GM12878 (cell line): Measurements from ENCODE around the gene CCSER1.

Experiments used
- BCL11A ChIP-seq: IDR thresholded peaks from 2 replicates; pipeline ENCODE4 v1.6.1; 2011; ENCODE audit warnings: low read depth, low read length
- BHLHE40 ChIP-seq, 2 experiments: fragments of 450-650 bp in 1 of 2; IDR thresholded peaks; 2 replicates each; pipeline ENCODE4 v1.6.1; 2011 to 2017; ENCODE audit warnings: low read depth in 2 of 2, borderline replicate concordance in 1 of 2, improper control_type of control experiment in 1 of 2, low read length in 1 of 2, mild to moderate bottlenecking in 1 of 2
- CBX3 ChIP-seq: fragments of 200-600 bp; sonication (generic); IDR thresholded peaks from 2 replicates; pipeline ENCODE4 v1.6.1; 2016; ENCODE audit warnings: low read depth, borderline replicate concordance
- CBX5 ChIP-seq: sonication (generic); IDR thresholded peaks from 2 replicates; pipeline ENCODE4 v1.6.1; 2016; ENCODE audit warnings: low read depth, moderate library complexity, mild to moderate bottlenecking, inconsistent platforms
- CEBPB ChIP-seq, 2 experiments: fragments of 150-350 bp in 1 of 2; IDR thresholded peaks; 2 replicates each; pipeline ENCODE4 v1.6.1; 2012 to 2014; ENCODE audit warnings: low read depth in 2 of 2, low read length in 2 of 2, borderline replicate concordance in 1 of 2, inconsistent platforms in 1 of 2
- EZH2 ChIP-seq: IDR thresholded peaks from 2 replicates; pipeline ENCODE4 v1.6.1; 2012; ENCODE audit warnings: low read depth, mild to moderate bottlenecking, control low read depth, inconsistent platforms, low read length, borderline replicate concordance; ENCODE audit not compliant: control insufficient read depth
- JUND ChIP-seq: IDR thresholded peaks from 2 replicates; pipeline ENCODE4 v1.6.1; 2012; ENCODE audit warnings: low read depth, mild to moderate bottlenecking, low read length, improper control_type of control experiment, moderate library complexity
- POLR2A ChIP-seq: IDR thresholded peaks from 2 replicates; pipeline ENCODE4 v1.6.1; 2011; ENCODE audit warnings: low read depth, mild to moderate bottlenecking, low read length
- POLR2AphosphoS5 ChIP-seq: IDR thresholded peaks from 2 replicates; pipeline ENCODE4 v1.6.1; 2011; ENCODE audit warnings: mild to moderate bottlenecking, low read length, inconsistent platforms
- POU2F2 ChIP-seq: IDR thresholded peaks from 3 replicates; pipeline ENCODE4 v1.6.1; 2011; ENCODE audit warnings: low read depth, mild to moderate bottlenecking, low read length, borderline replicate concordance
- RB1 ChIP-seq: fragments of 450-650 bp; formaldehyde crosslinking; IDR thresholded peaks from 2 replicates; pipeline ENCODE4 v1.6.1; 2017; ENCODE audit warnings: mild to moderate bottlenecking, borderline replicate concordance
- SP1 ChIP-seq: IDR thresholded peaks from one replicate; pipeline ENCODE4 v1.6.1; 2011; ENCODE audit warnings: low read depth, low read length
- TF ChIP-seq, protein P1 (sequence below), 3 experiments: IDR thresholded peaks in 2 of 3; conservative IDR thresholded peaks in 1 of 3; 2 replicates each; pipeline ENCODE4 v1.5.1; 2011; ENCODE audit warnings: low read depth in 3 of 3, low read length in 3 of 3, mild to moderate bottlenecking in 3 of 3, control low read depth in 2 of 3, moderate library complexity in 2 of 3, inconsistent platforms in 1 of 3, mixed read lengths in 1 of 3; ENCODE audit not compliant: control insufficient read depth in 2 of 3, insufficient read depth in 1 of 3; ENCODE audit errors: extremely low read depth in 1 of 3
- TF ChIP-seq, protein P2 (sequence below): IDR thresholded peaks from 2 replicates; pipeline ENCODE4 v1.6.1; 2012; ENCODE audit warnings: low read depth, low read length, improper control_type of control experiment

GRCh38 chr4:91330555-91331137 lies 1203.5 kb downstream of the CCSER1 start:
- TF ChIP-seq JUND (no peak), POU2F2 (no peak), CBX5 (no peak), BCL11A (no peak), SP1 (no peak), CEBPB (IDR thresholded peaks at IDR 0.05; ENCODE audit: borderline replicate concordance in 1 of 2, low read depth in 2 of 2, low read length in 2 of 2) (no peak), POLR2AphosphoS5 (no peak), BHLHE40 (IDR thresholded peaks at IDR 0.05; ENCODE audit: borderline replicate concordance in 1 of 2, low read depth in 2 of 2, low read length in 1 of 2) (no peak), CBX3 (no peak), RB1 (no peak), EZH2 (no peak), POLR2A (no peak)
- TF ChIP-seq, protein P1, sequence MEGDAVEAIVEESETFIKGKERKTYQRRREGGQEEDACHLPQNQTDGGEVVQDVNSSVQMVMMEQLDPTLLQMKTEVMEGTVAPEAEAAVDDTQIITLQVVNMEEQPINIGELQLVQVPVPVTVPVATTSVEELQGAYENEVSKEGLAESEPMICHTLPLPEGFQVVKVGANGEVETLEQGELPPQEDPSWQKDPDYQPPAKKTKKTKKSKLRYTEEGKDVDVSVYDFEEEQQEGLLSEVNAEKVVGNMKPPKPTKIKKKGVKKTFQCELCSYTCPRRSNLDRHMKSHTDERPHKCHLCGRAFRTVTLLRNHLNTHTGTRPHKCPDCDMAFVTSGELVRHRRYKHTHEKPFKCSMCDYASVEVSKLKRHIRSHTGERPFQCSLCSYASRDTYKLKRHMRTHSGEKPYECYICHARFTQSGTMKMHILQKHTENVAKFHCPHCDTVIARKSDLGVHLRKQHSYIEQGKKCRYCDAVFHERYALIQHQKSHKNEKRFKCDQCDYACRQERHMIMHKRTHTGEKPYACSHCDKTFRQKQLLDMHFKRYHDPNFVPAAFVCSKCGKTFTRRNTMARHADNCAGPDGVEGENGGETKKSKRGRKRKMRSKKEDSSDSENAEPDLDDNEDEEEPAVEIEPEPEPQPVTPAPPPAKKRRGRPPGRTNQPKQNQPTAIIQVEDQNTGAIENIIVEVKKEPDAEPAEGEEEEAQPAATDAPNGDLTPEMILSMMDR (IDR thresholded peaks at IDR 0.05 in 2 of 3, conservative IDR thresholded peaks at IDR 0.05 in 1 of 3; ENCODE audit: control insufficient read depth in 2 of 3, extremely low read depth in 1 of 3, insufficient read depth in 1 of 3, low read depth in 3 of 3, low read length in 3 of 3), result no peak
- TF ChIP-seq, protein P2, sequence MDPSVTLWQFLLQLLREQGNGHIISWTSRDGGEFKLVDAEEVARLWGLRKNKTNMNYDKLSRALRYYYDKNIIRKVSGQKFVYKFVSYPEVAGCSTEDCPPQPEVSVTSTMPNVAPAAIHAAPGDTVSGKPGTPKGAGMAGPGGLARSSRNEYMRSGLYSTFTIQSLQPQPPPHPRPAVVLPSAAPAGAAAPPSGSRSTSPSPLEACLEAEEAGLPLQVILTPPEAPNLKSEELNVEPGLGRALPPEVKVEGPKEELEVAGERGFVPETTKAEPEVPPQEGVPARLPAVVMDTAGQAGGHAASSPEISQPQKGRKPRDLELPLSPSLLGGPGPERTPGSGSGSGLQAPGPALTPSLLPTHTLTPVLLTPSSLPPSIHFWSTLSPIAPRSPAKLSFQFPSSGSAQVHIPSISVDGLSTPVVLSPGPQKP, result no peak
